Activated B cell treated with CpG ODN at 0.5 μM for 24 hours (primary cell): ENCODE data around the gene PAPPA. TPM values are rescaled to one million over a fixed set of nuclear protein-coding genes. Genes with fewer than 3 reads are reported as not detected.

Experiments
- ATAC-seq: fragments of 200-7000 bp; cut with Tn5 transposase; one replicate; pipeline ENCODE4 v1.10.0; 2021; ENCODE audit warnings: low read depth, mild to moderate bottlenecking, moderate library complexity
- CTCF ChIA-PET: fragments of 350-600 bp; sonication (Branson Sonifier 250); formaldehyde crosslinking; loops from one replicate; lab custom pipeline; 2021; ENCODE audit warnings: antibody characterized with exemption; lab: Charles Lee
- POLR2A ChIA-PET: fragments of 350-600 bp; sonication (Branson Sonifier 250); formaldehyde crosslinking; loops from one replicate; lab custom pipeline; 2021; ENCODE audit warnings: antibody characterized with exemption; lab: Charles Lee
- DNase-seq: peaks from one replicate; pipeline ENCODE4 v3.0.0; 2022
- H3K27ac Mint-ChIP-seq: one replicate; pipeline ENCODE4 v1.8.0; 2020; ENCODE audit warnings: mixed read lengths
- H3K27me3 Mint-ChIP-seq: one replicate; pipeline ENCODE4 v1.8.0; 2021; ENCODE audit warnings: mixed read lengths
- H3K36me3 Mint-ChIP-seq: one replicate; pipeline ENCODE4 v1.8.0; 2021; ENCODE audit warnings: low read depth, mixed read lengths
- H3K4me1 Mint-ChIP-seq: one replicate; pipeline ENCODE4 v1.8.0; 2021; ENCODE audit warnings: mixed read lengths
- H3K4me3 Mint-ChIP-seq: one replicate; pipeline ENCODE4 v1.8.0; 2020; ENCODE audit warnings: mild to moderate bottlenecking, mixed read lengths
- H3K9me3 Mint-ChIP-seq: one replicate; pipeline ENCODE4 v1.8.0; 2020; ENCODE audit warnings: mixed read lengths
- intact Hi-C: fragments of 100-400 bp; cut with micrococcal nuclease; formaldehyde crosslinking; loops from one replicate; pipeline ENCODE4 v1.15.1; 2024
- total RNA-seq: library from RNA; stranded (reverse); gene quantifications from 2 replicates; pipeline ENCODE4 v1.2.3, GENCODE V29; 2022
- TF ChIP-seq, protein P1 (sequence below): fragments of 200-600 bp; IDR thresholded peaks from one replicate; pipeline ENCODE4 v1.8.0; 2022; ENCODE audit warnings: antibody characterized with exemption, mild to moderate bottlenecking

PAPPA gene
- total RNA-seq, 1 donor from 2014 or later = not detected

DNA sequence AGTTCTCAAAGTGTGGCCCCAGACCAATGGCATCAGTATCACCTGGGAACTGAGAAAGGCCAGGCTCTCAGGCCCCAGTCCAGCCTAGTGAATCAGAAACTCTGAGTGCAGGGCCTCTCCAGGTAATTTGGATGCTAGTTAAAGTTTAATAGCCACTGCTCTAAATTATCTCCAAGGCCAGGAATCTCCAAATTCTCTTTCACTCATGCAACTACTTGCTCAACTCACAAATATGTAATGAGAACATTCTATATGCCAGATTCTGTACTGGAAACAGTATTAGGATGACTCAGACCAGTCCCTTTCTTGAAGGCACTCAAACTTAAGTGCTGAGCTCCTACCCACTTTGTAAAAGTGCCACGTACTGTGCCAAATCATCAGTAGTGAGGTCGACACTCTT is 84.6 kb downstream of the PAPPA start:
- CTCF ChIA-PET = no interaction called here
- POLR2A ChIA-PET = no interaction called here
- TF ChIP-seq, protein P1, sequence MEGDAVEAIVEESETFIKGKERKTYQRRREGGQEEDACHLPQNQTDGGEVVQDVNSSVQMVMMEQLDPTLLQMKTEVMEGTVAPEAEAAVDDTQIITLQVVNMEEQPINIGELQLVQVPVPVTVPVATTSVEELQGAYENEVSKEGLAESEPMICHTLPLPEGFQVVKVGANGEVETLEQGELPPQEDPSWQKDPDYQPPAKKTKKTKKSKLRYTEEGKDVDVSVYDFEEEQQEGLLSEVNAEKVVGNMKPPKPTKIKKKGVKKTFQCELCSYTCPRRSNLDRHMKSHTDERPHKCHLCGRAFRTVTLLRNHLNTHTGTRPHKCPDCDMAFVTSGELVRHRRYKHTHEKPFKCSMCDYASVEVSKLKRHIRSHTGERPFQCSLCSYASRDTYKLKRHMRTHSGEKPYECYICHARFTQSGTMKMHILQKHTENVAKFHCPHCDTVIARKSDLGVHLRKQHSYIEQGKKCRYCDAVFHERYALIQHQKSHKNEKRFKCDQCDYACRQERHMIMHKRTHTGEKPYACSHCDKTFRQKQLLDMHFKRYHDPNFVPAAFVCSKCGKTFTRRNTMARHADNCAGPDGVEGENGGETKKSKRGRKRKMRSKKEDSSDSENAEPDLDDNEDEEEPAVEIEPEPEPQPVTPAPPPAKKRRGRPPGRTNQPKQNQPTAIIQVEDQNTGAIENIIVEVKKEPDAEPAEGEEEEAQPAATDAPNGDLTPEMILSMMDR = no peak
- no peaks in the 10 kb centered on the region for H3K36me3 Mint-ChIP-seq
- no peak overlapping the region for H3K27ac Mint-ChIP-seq
- no peaks in the 10 kb centered on the region for H3K9me3 Mint-ChIP-seq
- no peak for DNase-seq
- ATAC-seq = no peak
- intact Hi-C loops = no loop called here
- H3K4me3 Mint-ChIP-seq = no peak overlapping the region
- no peaks in the 10 kb centered on the region for H3K27me3 Mint-ChIP-seq
- H3K4me1 Mint-ChIP-seq = no peaks in the 10 kb centered on the region

DNA sequence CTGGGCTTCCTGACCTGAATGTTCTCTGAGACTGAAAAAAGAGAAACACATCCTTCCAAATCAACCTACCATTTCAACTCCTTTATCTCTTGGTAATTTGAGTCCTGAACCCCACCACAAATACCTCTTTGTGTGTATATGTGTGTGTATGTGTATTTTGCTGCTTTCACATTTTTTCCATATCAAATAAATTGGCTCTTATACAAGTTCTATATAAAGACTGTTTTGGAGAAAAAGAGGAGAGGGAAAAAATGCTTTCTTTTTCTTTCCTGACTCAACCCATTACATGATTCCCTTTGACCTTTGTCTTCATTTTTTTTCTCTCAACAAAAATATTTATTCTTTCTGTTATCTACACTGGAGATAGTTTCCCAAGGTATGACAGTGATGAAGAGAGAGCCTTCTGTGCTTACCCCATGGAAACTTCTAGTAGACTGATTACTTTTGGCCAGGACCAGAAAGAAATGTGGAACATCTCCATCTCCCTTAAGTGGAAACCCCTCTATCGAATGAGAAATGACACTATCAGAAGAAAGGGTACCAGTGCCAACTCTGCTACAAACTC is 85.3 kb downstream of the PAPPA start:
- ChIA-PET CTCF (no interaction called here), POLR2A (no interaction called here)
- Mint-ChIP-seq H3K27ac (no peak overlapping the region), H3K36me3 (no peaks in the 10 kb centered on the region), H3K9me3 (no peaks in the 10 kb centered on the region), H3K4me1 (no peaks in the 10 kb centered on the region), H3K27me3 (no peaks in the 10 kb centered on the region), H3K4me3 (no peak overlapping the region)
- TF ChIP-seq, protein P1 = no peak
- DNase-seq (no peak), ATAC-seq (no peak)
- intact Hi-C loops = no loop called here

DNA sequence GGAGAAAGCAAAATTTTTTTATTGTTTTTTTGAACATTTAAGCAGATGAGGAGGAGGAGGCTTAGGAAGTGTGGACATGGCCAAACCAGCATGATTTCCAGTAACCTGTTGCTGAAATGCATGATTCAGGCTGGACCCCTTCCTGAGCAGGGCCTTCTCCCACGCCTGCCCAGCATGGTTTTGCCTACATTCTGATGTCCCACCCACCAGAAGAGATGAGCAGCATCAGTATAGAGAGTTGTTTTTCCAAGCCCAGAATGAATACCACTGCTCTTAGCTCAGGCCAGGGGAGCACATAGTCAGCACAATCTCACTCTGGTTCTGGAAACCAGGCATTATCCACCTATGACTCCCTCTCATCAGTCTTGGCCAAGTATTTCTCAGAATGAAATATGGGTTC is 90.1 kb downstream of the PAPPA start:
- Mint-ChIP-seq H3K27me3 (peaks cover 2% of the 10 kb centered on the region), H3K27ac (no peak overlapping the region), H3K9me3 (no peaks in the 10 kb centered on the region), H3K4me3 (no peak overlapping the region), H3K36me3 (no peaks in the 10 kb centered on the region), H3K4me1 (no peaks in the 10 kb centered on the region)
- intact Hi-C loops = no loop called here
- ATAC-seq (no peak), DNase-seq (no peak)
- CTCF ChIA-PET = no interaction called here
- TF ChIP-seq, protein P1 = no peak
- POLR2A ChIA-PET = no interaction called here

DNA sequence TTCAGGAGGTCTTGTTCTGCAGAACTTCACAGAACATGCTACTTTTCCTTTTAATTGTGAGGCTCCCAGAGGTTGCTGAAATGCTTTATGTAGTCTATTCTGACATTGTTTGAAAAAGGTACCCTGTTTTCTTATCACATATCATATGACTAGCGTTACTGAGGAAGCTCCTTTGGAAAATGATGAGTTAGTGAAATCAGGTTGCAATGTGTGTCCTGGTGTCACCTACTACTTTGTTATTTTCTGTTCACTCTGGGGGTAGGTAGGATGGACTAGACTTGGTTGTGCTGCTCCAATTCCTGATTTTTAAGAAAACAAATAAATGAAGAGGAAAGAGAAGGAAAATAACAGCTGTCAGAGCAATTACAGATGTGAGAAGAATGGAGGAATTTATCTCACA is 93.7 kb downstream of the PAPPA start:
- ATAC-seq = no peak
- Mint-ChIP-seq H3K9me3 (peaks cover 3% of the 10 kb centered on the region), H3K4me1 (no peaks in the 10 kb centered on the region), H3K27me3 (peaks cover 4% of the 10 kb centered on the region), H3K27ac (no peak overlapping the region), H3K4me3 (no peak overlapping the region), H3K36me3 (no peaks in the 10 kb centered on the region)
- no peak for DNase-seq
- TF ChIP-seq, protein P1 = no peak
- CTCF ChIA-PET = no interaction called here
- POLR2A ChIA-PET = no interaction called here
- intact Hi-C loops = no loop called here

DNA sequence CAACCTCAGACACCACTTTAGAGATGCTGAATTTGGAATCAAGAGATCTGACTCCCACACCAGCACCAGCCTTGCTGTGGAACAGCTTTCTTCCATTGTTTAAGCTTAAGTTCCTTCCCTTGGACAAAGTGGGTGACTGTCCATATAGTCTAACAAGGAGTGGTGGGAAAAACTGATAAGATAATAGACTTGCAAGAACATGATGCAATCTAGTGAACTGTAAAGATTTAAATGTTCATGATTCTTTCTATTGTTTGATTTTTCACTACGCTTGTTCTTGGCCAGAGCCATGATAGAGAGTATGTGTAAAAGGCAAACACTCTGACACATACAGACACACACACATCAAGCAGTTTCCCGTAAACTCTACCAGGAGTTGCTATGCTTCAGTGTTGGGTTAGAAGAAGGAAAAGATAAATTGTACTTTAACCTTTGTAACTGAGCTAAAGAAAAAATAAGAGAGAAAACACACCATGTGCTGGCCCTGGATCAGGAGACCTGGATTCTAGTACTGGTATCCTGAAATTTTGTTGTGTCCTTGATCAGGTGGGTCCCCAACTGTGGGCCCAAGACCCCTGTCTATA is 94.3 kb downstream of the PAPPA start:
- Mint-ChIP-seq H3K9me3 (peaks cover 3% of the 10 kb centered on the region), H3K27ac (no peak overlapping the region), H3K4me1 (no peaks in the 10 kb centered on the region), H3K4me3 (no peak overlapping the region), H3K27me3 (peaks cover 4% of the 10 kb centered on the region), H3K36me3 (no peaks in the 10 kb centered on the region)
- POLR2A ChIA-PET = no interaction called here
- CTCF ChIA-PET = no interaction called here
- intact Hi-C loops = no loop called here
- no peak for DNase-seq
- no peak for ATAC-seq
- TF ChIP-seq, protein P1 = no peak
